Loucy (cell line): ENCODE data around the gene CSF1R.

ENCODE experiments used
- H2AFZ ChIP-seq: fragments of 200-600 bp; sonication (generic); 2 replicates; pipeline ENCODE4 v1.6.0; 2016; ENCODE audit warnings: antibody characterized with exemption, mild to moderate bottlenecking, low read length, moderate library complexity
- H3F3A ChIP-seq: fragments of 200-600 bp; 2 replicates; pipeline ENCODE4 v1.6.0; 2016; ENCODE audit warnings: antibody characterized with exemption, low read depth, mild to moderate bottlenecking
- H3K27me3 ChIP-seq: fragments of 200-600 bp; sonication (generic); 2 replicates; pipeline ENCODE4 v1.6.1; 2014; ENCODE audit warnings: low read length, mild to moderate bottlenecking; ENCODE audit not compliant: insufficient read depth, poor library complexity, severe bottlenecking
- H3K36me3 ChIP-seq: fragments of 200-600 bp; sonication (generic); 2 replicates; pipeline ENCODE4 v1.6.1; 2016; ENCODE audit warnings: low read length; ENCODE audit not compliant: insufficient read depth
- H3K4me1 ChIP-seq: fragments of 200-600 bp; sonication (generic); 2 replicates; pipeline ENCODE4 v1.5.1; 2014; ENCODE audit warnings: low read length, mild to moderate bottlenecking; ENCODE audit not compliant: insufficient read depth, poor library complexity, severe bottlenecking
- H3K4me2 ChIP-seq: fragments of 200-600 bp; sonication (generic); 2 replicates; pipeline ENCODE4 v1.6.0; 2014; ENCODE audit warnings: antibody characterized with exemption, low read length, low read depth, mild to moderate bottlenecking; ENCODE audit not compliant: poor library complexity, severe bottlenecking
- H3K4me3 ChIP-seq: fragments of 200-600 bp; sonication (generic); 2 replicates; pipeline ENCODE4 v1.5.1; 2014; ENCODE audit warnings: low read length, mild to moderate bottlenecking, mixed read lengths; ENCODE audit not compliant: poor library complexity, severe bottlenecking
- H3K79me2 ChIP-seq: fragments of 200-600 bp; sonication (generic); 2 replicates; pipeline ENCODE4 v1.6.1; 2014; ENCODE audit warnings: low read length; ENCODE audit not compliant: insufficient read depth
- H3K9ac ChIP-seq: fragments of 200-600 bp; sonication (generic); 2 replicates; pipeline ENCODE4 v1.6.0; 2014; ENCODE audit warnings: mild to moderate bottlenecking, low read depth, low read length, moderate library complexity; ENCODE audit not compliant: poor library complexity, severe bottlenecking
- H3K9me2 ChIP-seq: fragments of 200-600 bp; sonication (generic); replicated peaks from 2 replicates; pipeline ENCODE4 v1.6.1; 2016; ENCODE audit warnings: low read depth, low read length, mixed read lengths
- H3K9me3 ChIP-seq: fragments of 200-600 bp; sonication (generic); 2 replicates; pipeline ENCODE4 v1.6.1; 2014; ENCODE audit warnings: mild to moderate bottlenecking, antibody characterized with exemption, low read length, low read depth; ENCODE audit not compliant: insufficient read depth
- H4K20me1 ChIP-seq: fragments of 200-600 bp; sonication (generic); 2 replicates; pipeline ENCODE4 v1.6.0; 2014; ENCODE audit warnings: antibody characterized with exemption, low read length, mild to moderate bottlenecking; ENCODE audit not compliant: insufficient read depth, poor library complexity, severe bottlenecking
- CTCF ChIP-seq: fragments of 200-600 bp; sonication (generic); conservative IDR thresholded peaks from 2 replicates; pipeline ENCODE4 v1.5.1; 2014; ENCODE audit warnings: mild to moderate bottlenecking, antibody characterized with exemption, low read length
- EZH2phosphoT487 ChIP-seq: fragments of 200-600 bp; IDR thresholded peaks from 2 replicates; pipeline ENCODE4 v1.6.1; 2018; ENCODE audit warnings: antibody characterized with exemption, mild to moderate bottlenecking, moderate library complexity, borderline replicate concordance

Gene CSF1R

GRCh38 chr5:150109921-150110320 is 23.6 kb upstream of the CSF1R start:
- no peak overlapping the region for H2AFZ ChIP-seq
- H3K4me2 ChIP-seq = no peak overlapping the region
- no peaks in the 10 kb centered on the region for H3F3A ChIP-seq
- H3K9me2 ChIP-seq = no peaks in the 10 kb centered on the region
- H3K36me3 ChIP-seq = no peaks in the 10 kb centered on the region
- no peaks in the 10 kb centered on the region for H3K9me3 ChIP-seq
- no peak overlapping the region for H3K4me3 ChIP-seq
- H3K4me1 ChIP-seq = peaks cover 4% of the 10 kb centered on the region
- no peak overlapping the region for H3K9ac ChIP-seq
- H3K79me2 ChIP-seq = no peaks in the 10 kb centered on the region
- no peaks in the 10 kb centered on the region for H4K20me1 ChIP-seq
- TF ChIP-seq CTCF (no peak), EZH2phosphoT487 (no peak)
- H3K27me3 ChIP-seq = no peaks in the 10 kb centered on the region

GRCh38 chr5:150108711-150109514 is 22.6 kb upstream of the CSF1R start:
- no peaks in the 10 kb centered on the region for H4K20me1 ChIP-seq
- no peaks in the 10 kb centered on the region for H3K27me3 ChIP-seq
- no peak overlapping the region for H3K4me2 ChIP-seq
- no peak overlapping the region for H3K9ac ChIP-seq
- H3K9me3 ChIP-seq = no peaks in the 10 kb centered on the region
- H3K9me2 ChIP-seq = no peaks in the 10 kb centered on the region
- no peak overlapping the region for H3K4me3 ChIP-seq
- no peak overlapping the region for H2AFZ ChIP-seq
- H3K4me1 ChIP-seq = peaks cover 4% of the 10 kb centered on the region
- no peaks in the 10 kb centered on the region for H3K36me3 ChIP-seq
- H3F3A ChIP-seq = no peaks in the 10 kb centered on the region
- no peaks in the 10 kb centered on the region for H3K79me2 ChIP-seq
- TF ChIP-seq EZH2phosphoT487 (no peak), CTCF (no peak)

- Histone ChIP-seq H3F3A (no peaks in the 10 kb centered on the region), H3K79me2 (no peaks in the 10 kb centered on the region), H3K4me2 (no peak overlapping the region), H2AFZ (no peak overlapping the region), H3K27me3 (no peaks in the 10 kb centered on the region), H3K9me3 (no peaks in the 10 kb centered on the region), H3K4me1 (peaks cover 4% of the 10 kb centered on the region), H3K36me3 (no peaks in the 10 kb centered on the region), H3K9me2 (no peaks in the 10 kb centered on the region), H3K9ac (no peak overlapping the region), H4K20me1 (no peaks in the 10 kb centered on the region), H3K4me3 (no peak overlapping the region)
- TF ChIP-seq EZH2phosphoT487 (no peak), CTCF (no peak)
Measured at GRCh38 chr5:150107909-150108447, 21.6 kb upstream of the CSF1R start.
